Epidermal melanocyte (primary cell): ENCODE measurements around the gene TTC7B.

Source experiments
- DNase-seq: peaks from one replicate; pipeline ENCODE4 v3.0.0; 2011; ENCODE audit warnings: low spot score; ENCODE audit not compliant: insufficient read length

The TTC7B gene

GRCh38 chr14:90578283-90578985, 237.8 kb downstream of the TTC7B start:
- no peak for DNase-seq

GRCh38 chr14:90577661-90578282, 238.5 kb downstream of the TTC7B start:
- no peak for DNase-seq

- no peak for DNase-seq
These were observed 239.1 kb downstream of the TTC7B start for GRCh38 chr14:90576981-90577660.

DNA sequence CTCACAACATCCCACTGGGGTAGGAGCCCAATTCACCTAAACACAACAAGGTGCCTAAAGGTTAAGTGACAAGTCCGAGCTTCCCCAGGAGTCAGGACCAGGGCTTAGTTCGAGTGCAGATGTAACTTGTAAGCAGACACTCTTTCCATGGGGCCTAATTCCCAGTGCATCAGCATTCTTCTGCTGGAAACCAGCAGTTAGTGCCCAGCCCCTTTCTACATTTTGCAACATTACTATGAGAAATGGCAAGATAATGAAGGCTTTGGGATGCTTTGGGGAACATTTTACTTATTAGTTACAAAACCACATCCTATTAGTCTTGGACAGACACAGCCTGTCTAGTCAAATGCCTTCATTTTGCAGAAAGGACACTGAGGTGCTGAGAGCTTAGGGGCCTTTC, 239.6 kb downstream of the TTC7B start:
- DNase-seq: no peak

- DNase-seq: no peak
These were observed 240.4 kb downstream of the TTC7B start for GRCh38 chr14:90575781-90576180.

DNA sequence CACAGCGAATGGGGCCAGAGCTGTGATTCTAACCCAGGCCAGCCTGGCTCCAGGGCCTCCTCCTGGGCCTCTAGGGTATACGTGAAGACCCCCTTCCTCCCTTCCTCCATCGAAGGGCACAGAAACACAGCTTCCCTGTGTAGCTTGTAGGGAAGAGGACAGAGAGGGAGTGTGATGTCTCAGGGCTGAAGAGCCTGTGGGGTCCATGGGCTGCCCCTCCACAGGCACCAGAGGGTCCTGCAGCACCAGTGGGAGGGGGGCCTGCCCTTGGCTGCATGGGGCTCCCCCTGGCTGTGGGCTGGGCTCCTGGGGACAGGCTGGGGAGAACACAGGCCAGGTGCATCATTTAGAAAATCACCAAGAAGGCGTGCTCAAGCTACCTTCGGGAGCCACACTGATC, 240.9 kb downstream of the TTC7B start:
- no peak for DNase-seq

DNA sequence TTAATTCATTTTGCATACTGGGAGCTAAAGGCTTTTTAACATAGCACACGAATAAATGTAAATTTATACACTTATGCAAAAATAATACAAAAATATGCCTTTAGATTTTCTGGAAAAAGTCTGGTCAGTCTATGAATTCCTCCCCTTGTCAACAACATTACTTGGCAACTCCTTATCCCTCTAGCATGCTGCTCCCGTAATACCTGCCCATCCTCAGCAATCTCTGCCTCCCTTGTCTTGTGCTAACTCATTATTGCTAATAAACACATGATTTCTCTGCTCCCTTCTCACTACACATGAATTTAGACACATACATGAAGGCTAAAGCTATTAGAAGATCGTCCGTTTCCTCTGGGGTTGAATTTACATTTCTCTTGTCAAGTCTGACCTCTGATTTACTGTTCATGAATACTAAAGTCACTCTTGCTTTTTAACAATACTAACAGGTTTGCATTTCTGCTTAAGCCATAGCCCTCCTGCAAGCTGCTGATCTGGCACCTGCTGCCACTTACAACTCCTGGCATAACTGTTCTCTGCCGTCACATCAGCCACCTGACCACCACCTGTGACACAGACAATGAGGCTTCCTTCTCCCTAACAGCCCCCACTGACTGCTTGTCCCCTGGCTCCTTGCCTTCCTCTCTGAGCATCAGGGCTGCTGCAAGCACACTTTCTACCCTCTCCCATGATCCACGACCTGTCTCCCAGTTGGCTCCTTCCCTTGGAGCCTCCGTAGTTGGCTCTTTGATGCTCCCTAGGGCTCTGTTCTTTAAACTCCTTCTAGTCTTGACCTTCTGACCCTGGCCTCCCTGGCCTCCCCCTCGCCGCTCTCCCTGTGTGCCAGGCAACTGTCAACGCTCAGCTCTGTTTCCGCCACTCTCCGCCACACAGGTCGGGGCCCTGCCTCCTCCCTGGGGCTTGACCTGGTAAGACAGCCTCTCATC, 241.8 kb downstream of the TTC7B start:
- DNase-seq: no peak

DNA sequence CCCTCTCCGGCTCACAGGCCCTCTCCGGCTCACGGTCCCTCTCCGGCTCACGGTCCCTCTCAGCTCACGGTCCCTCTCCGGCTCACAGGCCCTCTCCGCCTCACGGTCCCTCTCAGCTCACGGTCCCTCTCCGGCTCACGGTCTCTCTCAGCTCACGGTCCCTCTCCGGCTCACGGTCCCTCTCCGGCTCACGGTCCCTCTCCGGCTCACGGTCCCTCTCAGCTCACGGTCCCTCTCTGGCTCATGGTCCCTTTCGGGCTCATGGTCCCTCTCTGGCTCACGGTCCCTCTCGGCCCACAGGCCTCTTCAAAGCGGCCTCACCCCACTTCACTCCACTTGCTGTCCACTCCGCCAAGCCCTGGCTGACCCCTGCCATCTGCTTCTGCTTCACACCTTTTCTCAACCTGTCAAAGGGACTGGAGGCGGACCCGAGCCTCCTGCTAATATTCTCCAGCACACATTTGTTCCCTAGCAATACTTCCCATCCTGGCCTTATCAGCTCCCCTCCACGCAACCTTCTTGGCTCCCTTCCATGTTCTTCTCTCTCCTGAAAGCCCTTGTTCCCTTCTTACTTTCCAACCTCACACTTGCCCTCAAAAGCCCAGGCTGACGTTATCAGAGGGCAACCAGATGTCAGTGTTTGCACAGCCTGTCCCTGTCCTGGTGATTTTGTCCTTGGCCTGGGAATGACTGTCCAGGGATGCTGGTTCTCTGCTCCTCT, 242.7 kb downstream of the TTC7B start:
- DNase-seq: no peak

- peak; percentile 94 for DNase-seq
These were observed 243.6 kb downstream of the TTC7B start for GRCh38 chr14:90572441-90573150.

- DNase-seq: no peak
These were observed 244.9 kb downstream of the TTC7B start for GRCh38 chr14:90571149-90571947.

DNA sequence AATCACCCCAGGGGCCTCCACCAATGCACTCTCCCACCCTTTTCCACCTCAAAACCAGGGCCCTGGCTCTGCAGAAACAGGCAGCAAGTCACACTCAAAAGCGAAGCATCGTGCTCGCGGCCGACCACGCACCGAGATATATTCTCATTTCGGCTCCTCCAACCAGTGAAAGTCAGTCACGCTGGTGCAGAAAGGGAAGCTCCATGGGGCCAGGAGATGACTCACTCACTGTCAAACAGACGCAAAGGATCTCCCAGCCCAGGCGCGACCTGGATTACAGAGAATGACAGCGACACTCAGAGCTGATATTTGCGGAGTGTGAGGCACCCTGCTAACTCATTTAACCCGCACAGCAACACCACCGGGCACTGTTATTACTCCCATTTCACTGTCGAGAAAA, 245.8 kb downstream of the TTC7B start:
- DNase-seq: no peak

GRCh38 chr14:90569606-90570387, 246.4 kb downstream of the TTC7B start:
- no peak for DNase-seq

- no peak for DNase-seq
These were observed 247.0 kb downstream of the TTC7B start for GRCh38 chr14:90569201-90569600.

DNA sequence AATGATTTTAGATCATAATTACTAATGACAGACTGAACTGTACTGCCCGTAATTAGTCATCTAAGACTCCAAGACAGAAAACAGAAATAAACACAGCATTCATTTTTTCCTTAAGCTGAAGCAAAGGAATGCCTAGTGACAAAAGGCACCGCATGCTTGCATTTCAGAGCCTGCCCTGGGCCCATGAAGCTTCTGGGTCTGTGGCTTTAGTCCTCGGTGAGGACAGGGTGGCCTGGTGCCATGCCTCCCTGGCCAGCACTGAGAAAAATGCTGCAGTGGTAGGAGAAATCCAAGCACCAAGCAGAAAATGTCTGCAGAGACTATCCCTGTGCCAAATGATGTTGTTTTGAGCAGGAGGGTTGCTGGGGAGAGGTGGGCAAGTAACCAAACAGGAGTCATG, 247.8 kb downstream of the TTC7B start:
- no peak for DNase-seq

- DNase-seq: no peak
These were observed 248.2 kb downstream of the TTC7B start for GRCh38 chr14:90567991-90568390.

- no peak for DNase-seq
These were observed 249.0 kb downstream of the TTC7B start for GRCh38 chr14:90567191-90567590.

- DNase-seq: no peak
These were observed 249.7 kb downstream of the TTC7B start for GRCh38 chr14:90566481-90566880.

DNA sequence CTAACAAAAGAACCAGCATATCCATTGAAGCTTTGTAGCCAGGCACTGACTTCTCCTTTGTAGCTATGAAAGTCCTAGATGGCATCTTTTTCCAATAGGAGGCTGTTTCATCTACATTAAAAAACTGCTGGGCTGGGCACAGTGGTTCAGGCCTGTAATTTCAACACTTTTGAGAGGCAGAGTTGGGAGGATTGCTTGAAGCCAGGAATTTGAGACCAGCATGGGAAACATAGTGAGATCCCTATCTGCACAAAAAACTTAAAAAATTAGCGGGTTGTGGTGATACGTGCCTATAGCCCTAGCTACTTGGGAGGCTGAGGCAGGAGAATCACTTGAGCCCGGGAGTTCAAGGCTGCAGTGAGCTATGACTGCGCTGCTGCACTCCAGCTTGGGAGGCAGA, 251.7 kb downstream of the TTC7B start:
- no peak for DNase-seq

- no peak for DNase-seq
These were observed 253.6 kb downstream of the TTC7B start for GRCh38 chr14:90562652-90563051.
